ENCODE results near the gene HAUS3. TPM values are rescaled to one million over a fixed set of nuclear protein-coding genes. Genes with fewer than 3 reads are reported as not detected.

Gene HAUS3
- total and polyA plus RNA-seq, 2 of the 8 experiments (the other 6 are each of a cell fraction or from before 2014, with no cell fraction given): 3.2 to 14.8 TPM

GRCh38 chr4:2264481-2265041 lies 22.6 kb upstream of the HAUS3 start:
- Histone ChIP-seq H2BK120ac (replicated peaks; ENCODE audit: low read depth, low read length) (no peak overlapping the region), H3K23ac (ENCODE audit: insufficient read length) (no peak overlapping the region), H3K9ac (replicated peaks in 1 of 4; ENCODE audit: extremely low read depth in 1 of 4, low read depth in 3 of 4, low read length in 3 of 4) (no peak overlapping the region), H4K20me1 (replicated peaks in 1 of 2; ENCODE audit: control insufficient read depth in 1 of 2, insufficient read depth in 2 of 2, low read length in 2 of 2) (peaks cover 0 to 4% of the 10 kb centered on the region in 2 experiments), H2BK15ac (ENCODE audit: low read length) (no peak overlapping the region), H3K4me1 (replicated peaks in 1 of 4; ENCODE audit: control insufficient read depth in 3 of 4, insufficient read depth in 4 of 4, low read length in 3 of 4) (peaks cover 0 to 18% (median 12%) of the 10 kb centered on the region in 4 experiments; a peak in 5 of 7 replicates), H4K91ac (replicated peaks; ENCODE audit: insufficient read length, low read length) (no peak overlapping the region), H3K27ac (ENCODE audit: low read depth, low read length) (no peak overlapping the region), H2AFZ (ENCODE audit: low read length) (no peak overlapping the region), H3K4me3 (ENCODE audit: extremely low read depth in 1 of 4, insufficient read depth in 2 of 4, low read depth in 3 of 4, low read length in 4 of 4) (no peak overlapping the region), H4K8ac (ENCODE audit: extremely low read depth, insufficient read depth, low read length) (no peak overlapping the region), H2BK12ac (ENCODE audit: low read depth, low read length) (no peak overlapping the region), H3K56ac (replicated peaks; ENCODE audit: insufficient read length, low read depth, low read length) (no peak overlapping the region), H4K5ac (ENCODE audit: insufficient read length, low read depth, low read length) (no peak overlapping the region), H3K4ac (replicated peaks; ENCODE audit: insufficient read length, low read depth, low read length) (no peak overlapping the region), H3K36me3 (ENCODE audit: control insufficient read depth in 2 of 4, insufficient read depth in 4 of 4, low read length in 3 of 4) (no peaks in the 10 kb centered on the region), H2BK5ac (ENCODE audit: low read depth, low read length) (no peak overlapping the region), H3K4me2 (ENCODE audit: insufficient read depth in 1 of 2, low read depth in 2 of 2, low read length in 2 of 2) (no peak overlapping the region), H3K23me2 (ENCODE audit: low read depth, low read length) (peaks cover 10% of the 10 kb centered on the region; the same call in 1 of the 2 replicates), H2BK20ac (ENCODE audit: low read length) (no peak overlapping the region), H3K18ac (ENCODE audit: extremely low read depth, low read length) (no peak overlapping the region), H3K14ac (ENCODE audit: insufficient read length) (no peak overlapping the region), H2AK5ac (ENCODE audit: low read depth, low read length) (no peak overlapping the region), H3K27me3 (replicated peaks in 1 of 4; ENCODE audit: control insufficient read depth in 3 of 4, extremely low read depth in 1 of 4, insufficient read depth in 3 of 4, low read length in 3 of 4) (no peaks in the 10 kb centered on the region), H3K79me2 (ENCODE audit: control insufficient read depth in 1 of 2, insufficient read depth in 2 of 2, low read length in 2 of 2) (no peaks in the 10 kb centered on the region), H3K9me3 (ENCODE audit: insufficient read depth in 2 of 2, low read depth in 1 of 2, low read length in 1 of 2) (no peaks in the 10 kb centered on the region), H3K79me1 (ENCODE audit: low read depth, low read length) (no peaks in the 10 kb centered on the region)
- ChIA-PET CTCF (ENCODE audit: partially characterized antibody) (interaction anchor here (1.1 to 1.5 kb wide), 2 partner anchors 44 to 195 kb away, joined by 3 to 4 read pairs; no protein-coding TSS in a partner anchor), POLR2A (ENCODE audit: partially characterized antibody) (no interaction called here)
- FAIRE-seq (no peak), DNase-seq (ENCODE audit: low read depth in 1 of 2, low spot score in 2 of 2) (no peak)
- 85% methylated on average over 6 of the region's 6 CpGs; no CpG with 5 or more reads in 1 of the 2 experiments for WGBS, 2 experiments (ENCODE audit: extremely low coverage in 1 of 2, insufficient coverage in 1 of 2, insufficient read length in 1 of 2, insufficient replicate concordance in 2 of 2, low coverage in 1 of 2, low lambda C conversion rate in 2 of 2, missing lambda C conversion rate in 1 of 2)
- no peak for TF ChIP-seq FOSL1 (IDR thresholded peaks at IDR 0.05; ENCODE audit: insufficient read depth, low read depth, low read length)
- TF ChIP-seq BRCA1 (IDR thresholded peaks at IDR 0.05; ENCODE audit: low read depth, low read length): no peak
- no peak for TF ChIP-seq RBBP5 (IDR thresholded peaks at IDR 0.05; ENCODE audit: borderline replicate concordance, low read depth, low read length)
- TF ChIP-seq SP1 (IDR thresholded peaks at IDR 0.05; ENCODE audit: low read depth, low read length): no peak
- no peak for TF ChIP-seq GABPA (IDR thresholded peaks at IDR 0.05; ENCODE audit: borderline replicate concordance, insufficient read depth, low read length)
- no peak for TF ChIP-seq GTF2F1 (IDR thresholded peaks at IDR 0.05; ENCODE audit: borderline replicate concordance, low read depth, low read length)
- no peak for TF ChIP-seq PHF8 (conservative IDR thresholded peaks at IDR 0.05; ENCODE audit: low read depth, low read length)
- TF ChIP-seq ASH2L (IDR thresholded peaks at IDR 0.05; ENCODE audit: low read length): no peak
- TF ChIP-seq CBX5 (IDR thresholded peaks at IDR 0.05; ENCODE audit: low read depth, low read length): no peak
- TF ChIP-seq TEAD4 (IDR thresholded peaks at IDR 0.05; ENCODE audit: low read depth, low read length): no peak
- no peak for TF ChIP-seq BCL11A (IDR thresholded peaks at IDR 0.05; ENCODE audit: low read depth in 2 of 2, low read length in 2 of 2)
- TF ChIP-seq USF2 (IDR thresholded peaks at IDR 0.05; ENCODE audit: low read length): no peak
- no peak for TF ChIP-seq JUN (IDR thresholded peaks at IDR 0.05; ENCODE audit: low read depth, low read length)
